SK-N-DZ (cell line): ENCODE results near the gene SLX4IP.

Source experiments
- DNase-seq: peaks from one replicate; pipeline ENCODE4 v3.0.0-alpha.2; 2015; ENCODE audit warnings: low spot score

SLX4IP gene

DNA sequence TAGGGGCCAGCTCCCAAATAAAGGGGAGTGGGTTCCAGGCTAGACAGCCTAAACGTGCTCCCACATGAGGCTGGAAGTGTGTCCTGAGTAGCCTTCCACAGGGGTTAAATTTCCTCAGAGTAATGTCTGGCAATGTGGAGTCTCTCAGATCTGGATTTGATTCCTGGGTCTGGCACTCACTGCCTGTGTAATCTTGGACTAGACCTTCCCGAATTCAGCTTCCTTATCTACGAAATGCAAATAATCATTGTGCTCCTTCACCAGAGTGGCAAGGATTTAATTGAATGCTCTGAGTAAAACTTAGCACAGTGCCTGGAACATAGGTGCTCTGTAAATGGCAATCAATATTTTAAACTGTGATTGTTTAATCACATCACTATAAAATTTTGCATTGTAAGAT is 114.4 kb downstream of the SLX4IP start:
- DNase-seq, result no peak

DNA sequence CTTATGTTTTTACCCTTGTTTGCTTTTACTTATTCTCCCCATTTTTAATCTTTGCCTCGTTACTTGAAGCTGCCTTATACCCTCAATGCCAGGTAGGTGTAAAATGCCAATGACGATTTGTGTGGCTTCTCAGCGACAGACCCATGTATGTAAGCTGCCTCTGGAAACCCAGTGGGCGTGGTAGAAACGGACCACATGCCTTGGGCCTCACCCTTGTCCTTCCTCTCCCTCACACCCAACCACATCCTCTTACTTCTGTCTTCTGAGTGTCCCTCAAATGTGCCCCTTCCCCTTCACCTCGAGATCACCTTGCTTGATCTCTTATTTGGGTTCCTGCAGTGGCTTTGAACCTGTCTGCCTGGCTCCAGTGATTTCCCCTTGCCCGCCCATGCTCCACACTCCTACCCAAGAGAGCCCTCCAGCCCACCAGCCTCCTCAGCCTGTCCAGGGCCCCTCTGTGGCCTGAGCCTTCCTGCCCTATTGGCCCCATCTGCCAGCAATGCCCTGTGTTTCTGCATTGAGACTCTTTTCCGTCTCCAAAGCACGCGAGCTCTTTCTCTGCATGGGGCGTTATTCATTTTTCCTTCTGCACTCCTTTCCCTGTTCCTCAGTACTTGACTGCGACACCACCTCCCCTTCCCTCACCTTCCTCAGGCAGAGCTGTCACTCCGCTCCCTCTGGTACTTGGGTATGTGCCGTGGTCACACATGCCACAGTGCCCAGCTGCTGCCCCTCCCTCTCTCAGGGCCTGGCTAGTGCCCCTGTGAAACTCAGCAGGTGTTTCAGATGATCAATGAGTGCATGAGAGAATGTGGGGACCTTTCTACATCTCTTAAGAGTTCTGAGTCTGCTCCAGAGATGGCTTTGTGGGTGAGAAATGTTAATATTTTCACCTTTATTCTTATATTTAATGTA is 115.4 kb downstream of the SLX4IP start:
- DNase-seq, result no peak

DNA sequence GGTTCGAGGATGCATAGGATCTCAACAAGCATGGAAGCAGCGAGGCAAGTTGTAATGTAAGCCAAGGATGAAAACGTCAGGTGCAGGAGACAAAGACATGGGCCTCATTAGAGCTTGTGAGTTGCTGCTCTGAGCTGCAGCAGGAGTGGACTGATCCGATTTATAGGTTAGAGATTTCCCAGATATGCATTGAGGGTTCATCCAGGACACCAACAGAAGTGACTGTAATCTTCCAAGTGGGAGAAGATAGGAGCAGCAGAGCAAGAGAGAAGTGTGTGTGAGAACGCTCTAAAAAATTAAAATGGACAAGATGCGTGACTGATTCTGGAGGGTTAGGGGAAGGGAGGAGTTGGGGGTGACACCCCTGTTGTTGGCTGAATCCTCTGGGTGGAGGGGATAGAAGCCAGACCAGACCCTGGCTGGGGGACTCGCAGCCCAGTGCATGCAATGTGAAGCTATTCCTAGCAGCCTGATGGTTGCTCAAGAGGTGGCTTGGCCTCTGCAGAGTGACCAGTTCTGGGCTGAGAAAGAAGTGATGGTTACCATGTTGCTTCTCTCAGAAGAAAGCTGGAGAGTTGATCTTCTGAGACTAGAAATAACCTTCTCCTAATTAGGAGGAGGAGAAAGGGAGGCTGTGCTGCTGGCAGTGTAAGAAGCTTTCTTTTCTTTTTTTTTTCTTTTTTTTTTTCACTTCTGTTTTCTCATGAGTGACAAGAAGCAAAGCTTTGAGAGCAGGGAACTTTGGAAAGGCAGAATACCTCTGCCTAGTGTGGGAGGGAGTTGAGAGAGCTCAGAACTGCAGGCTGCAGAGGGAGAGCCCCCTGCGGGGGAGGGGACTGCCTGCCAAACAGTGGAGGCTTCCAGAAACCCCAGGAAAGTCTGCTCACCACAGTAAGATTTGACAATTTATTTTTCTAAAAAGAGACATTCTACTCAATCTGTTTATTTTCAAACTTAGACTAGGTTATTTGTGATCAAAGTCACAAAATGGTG is 116.9 kb downstream of the SLX4IP start:
- DNase-seq, result peak; percentile 74

GRCh38 chr20:10553326-10553984 is 118.3 kb downstream of the SLX4IP start:
- DNase-seq, result peak; percentile 65

DNA sequence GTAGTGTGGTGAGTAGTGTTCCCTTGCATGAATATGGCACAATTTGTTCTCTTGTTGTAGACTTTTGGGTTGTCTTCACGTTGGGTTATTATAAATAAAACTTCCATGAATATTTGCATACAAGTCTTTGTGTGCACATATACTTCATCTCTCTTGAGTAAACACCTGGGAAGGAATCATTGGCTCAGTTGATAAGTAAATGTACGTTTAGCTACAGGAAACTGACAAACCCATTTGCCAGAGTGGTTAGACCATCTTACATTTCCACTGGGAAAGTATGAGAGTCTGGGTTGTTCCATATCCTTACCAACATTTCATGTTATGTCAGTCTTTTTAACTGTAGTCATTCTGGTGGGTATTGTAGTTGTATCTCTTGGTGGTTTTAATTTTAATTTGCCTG is 119.2 kb downstream of the SLX4IP start:
- DNase-seq, result no peak

DNA sequence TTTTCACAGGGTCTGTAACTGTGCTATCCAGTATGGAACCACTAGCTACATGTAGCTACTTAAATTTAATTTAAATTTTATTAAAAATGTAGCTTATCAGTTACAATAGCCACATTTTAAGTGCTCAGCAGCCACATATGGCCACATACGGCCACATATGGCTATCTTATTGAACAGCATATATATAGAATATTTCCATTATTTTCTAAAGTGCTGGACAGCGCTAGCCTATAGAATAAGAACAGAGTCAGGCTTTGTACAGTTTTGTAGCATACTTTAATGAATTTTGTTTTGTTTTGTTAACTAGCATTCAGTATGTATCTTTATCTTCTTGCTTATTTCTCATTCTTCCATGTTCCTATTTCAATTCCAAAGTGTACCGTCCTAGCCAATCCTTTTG is 120.3 kb downstream of the SLX4IP start:
- DNase-seq, result no peak

GRCh38 chr20:10555865-10556308 is 120.8 kb downstream of the SLX4IP start:
- DNase-seq, result no peak

- no peak for DNase-seq
Measured at GRCh38 chr20:10556519-10557083, 121.5 kb downstream of the SLX4IP start.

DNA sequence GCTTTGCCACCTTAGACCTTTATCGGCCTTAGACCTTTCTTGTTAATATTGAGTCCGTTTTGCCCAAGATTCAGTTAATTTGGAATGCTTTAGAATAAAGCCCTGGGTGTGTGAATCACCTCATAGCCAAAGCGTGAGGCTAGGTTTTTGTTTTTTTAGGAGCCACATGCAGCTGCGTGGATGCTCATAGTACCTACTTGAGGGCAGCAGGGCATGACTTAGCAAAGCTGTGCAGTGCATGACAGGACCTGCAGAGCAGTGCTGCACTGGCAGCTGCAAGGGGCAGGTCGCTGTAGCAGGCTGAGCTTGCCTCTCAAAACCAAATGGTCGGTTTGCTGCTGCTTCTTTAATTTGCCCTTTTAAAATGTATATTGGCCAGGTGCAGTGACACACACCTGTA is 122.6 kb downstream of the SLX4IP start:
- no peak for DNase-seq

GRCh38 chr20:10558635-10559187 is 123.6 kb downstream of the SLX4IP start:
- no peak for DNase-seq

- no peak for DNase-seq
Measured at GRCh38 chr20:10559266-10559665, 124.2 kb downstream of the SLX4IP start.

- no peak for DNase-seq
Measured at GRCh38 chr20:10560686-10561085, 125.6 kb downstream of the SLX4IP start.

DNA sequence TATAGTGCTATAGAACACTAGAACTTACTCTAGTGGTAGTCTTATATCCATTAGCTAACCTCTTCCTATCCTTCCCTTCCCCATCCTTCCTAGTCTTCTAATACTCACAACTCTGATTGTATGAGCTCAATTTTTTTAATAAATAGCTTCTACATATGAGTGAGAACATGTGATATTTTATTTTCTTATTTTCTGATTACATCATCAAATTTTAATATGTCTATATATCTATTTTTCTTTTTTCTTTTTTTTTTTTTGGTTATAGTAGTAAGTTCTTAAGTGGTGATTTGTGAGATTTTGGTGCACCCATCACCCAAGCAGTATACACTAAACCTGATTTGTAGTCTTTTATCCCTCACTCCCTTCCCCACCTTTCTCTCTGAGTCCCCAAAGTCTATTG is 126.2 kb downstream of the SLX4IP start:
- DNase-seq, result no peak

DNA sequence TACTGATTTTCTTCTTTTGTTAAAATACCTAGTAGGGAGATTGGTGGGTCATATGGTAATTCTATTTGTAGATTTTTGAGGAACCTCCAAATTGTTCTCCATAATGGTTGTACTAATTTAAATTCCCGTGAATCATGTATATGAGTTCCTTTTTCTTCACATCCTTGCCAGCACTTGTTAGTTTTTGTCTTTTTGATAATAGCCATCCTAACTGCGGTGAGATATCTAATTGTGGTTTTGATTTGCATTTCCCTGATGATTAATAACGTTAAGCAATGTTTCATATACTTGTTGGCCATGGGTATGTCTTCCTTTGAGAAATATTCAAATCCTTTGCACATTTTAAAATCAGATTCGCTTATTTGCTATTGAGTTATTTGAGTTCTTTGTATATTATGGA is 127.8 kb downstream of the SLX4IP start:
- DNase-seq, result no peak

DNA sequence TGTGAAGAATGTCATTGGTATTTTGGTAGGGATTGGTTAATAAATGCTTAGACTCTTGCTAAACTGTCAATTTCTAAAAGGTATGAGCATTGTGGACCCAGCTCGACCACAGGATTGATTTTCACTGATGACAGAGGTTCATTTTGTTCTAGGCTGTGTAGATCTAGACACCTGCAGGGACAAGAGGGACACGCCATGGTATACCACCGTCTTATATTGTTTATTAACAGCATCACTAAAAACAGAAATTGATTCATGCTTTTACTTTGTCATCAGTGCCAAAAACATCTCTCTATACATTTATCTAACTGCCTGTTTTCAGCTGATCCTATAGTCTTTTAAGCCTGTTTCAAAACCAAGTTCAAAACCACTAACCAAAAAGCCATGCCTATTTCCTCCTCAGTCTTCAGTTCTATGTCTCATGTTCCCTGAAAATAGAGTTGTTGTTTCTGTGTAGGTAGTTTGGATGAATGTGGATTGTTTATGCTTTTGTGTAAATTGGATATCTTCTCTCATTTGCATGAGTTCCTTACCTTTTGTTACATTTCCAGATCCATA is 128.9 kb downstream of the SLX4IP start:
- no peak for DNase-seq

- DNase-seq, result peak; percentile 41
Measured at GRCh38 chr20:10565191-10565921, 130.3 kb downstream of the SLX4IP start.

GRCh38 chr20:10565922-10566897 is 131.1 kb downstream of the SLX4IP start:
- no peak for DNase-seq

DNA sequence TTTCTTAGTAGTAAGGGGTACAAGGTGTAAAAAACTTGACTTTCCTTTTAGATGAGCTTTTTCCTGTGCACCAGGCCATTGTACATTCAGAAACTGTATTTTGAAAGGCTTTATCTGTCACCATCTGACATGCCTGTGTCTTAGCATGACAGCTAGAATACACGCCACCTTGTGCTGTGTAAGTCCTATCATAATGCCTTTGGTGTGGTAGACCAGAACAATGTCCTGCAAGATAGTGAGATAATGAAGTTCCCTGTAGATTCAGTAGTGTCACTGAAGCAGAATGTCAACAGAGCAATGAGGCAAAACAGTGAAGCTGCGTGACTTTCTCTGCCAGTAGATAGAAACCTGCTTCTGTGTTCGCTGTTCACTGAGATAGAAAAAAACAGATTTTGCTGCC is 132.9 kb downstream of the SLX4IP start:
- no peak for DNase-seq

- DNase-seq, result peak; percentile 38
Measured at GRCh38 chr20:10571313-10571815, 136.3 kb downstream of the SLX4IP start.
